Measurements from ENCODE around the gene CRYGC. TPM values are rescaled to one million over a fixed set of nuclear protein-coding genes. Genes with fewer than 3 reads are reported as not detected.

CRYGC gene
- total and polyA plus RNA-seq, 4 donors = not detected

GRCh38 chr2:208093128-208093527 lies 36.5 kb downstream of the CRYGC start:
- TF ChIP-seq CTCF (IDR thresholded peaks at IDR 0.05; ENCODE audit: control extremely low read depth, extremely low read depth) = no peak

GRCh38 chr2:208092093-208092832 lies 37.4 kb downstream of the CRYGC start:
- no peaks in the 10 kb centered on the region for H3K36me3 ChIP-seq (ENCODE audit: control insufficient read depth in 4 of 4, insufficient read depth in 4 of 4, low read length in 4 of 4)
- no peak for TF ChIP-seq CTCF (IDR thresholded peaks at IDR 0.05; ENCODE audit: control extremely low read depth, extremely low read depth)
- no peak overlapping the region for H3K27ac ChIP-seq (ENCODE audit: low read depth in 1 of 2, low read length in 1 of 2)
- H3K9ac ChIP-seq (ENCODE audit: insufficient read depth in 1 of 2, low read length in 2 of 2) = no peak overlapping the region
- peaks cover 0 to 4% (median 0%) of the 10 kb centered on the region in 5 donors for H3K4me1 ChIP-seq (ENCODE audit: control insufficient read depth in 5 of 5, insufficient read depth in 5 of 5, low read length in 5 of 5)
- ATAC-seq (ENCODE audit: insufficient read depth, low FRiP score) (no peak), DNase-seq (peak in 2 of 3 donors; percentile 44 to 46)
- H3K27me3 ChIP-seq (ENCODE audit: control insufficient read depth in 3 of 3, insufficient read depth in 3 of 3, low read length in 2 of 3) = no peaks in the 10 kb centered on the region
- H3K9me3 ChIP-seq (ENCODE audit: control insufficient read depth in 4 of 4, insufficient read depth in 3 of 4, low read length in 3 of 4) = peaks cover 0 to 2% (median 0%) of the 10 kb centered on the region in 4 donors
- WGBS, 2 donors = 98 to 100% methylated on average over 1 of the region's 1 CpG
- no peak overlapping the region for H3K4me3 ChIP-seq

More at GRCh38 chr2:208093128-208093527, 36.5 kb downstream of the CRYGC start:
- Histone ChIP-seq H3K4me3 (no peak overlapping the region), H3K4me1 (ENCODE audit: control insufficient read depth in 5 of 5, insufficient read depth in 5 of 5, low read length in 5 of 5) (peaks cover 0 to 4% (median 0%) of the 10 kb centered on the region in 5 donors), H3K9me3 (ENCODE audit: control insufficient read depth in 4 of 4, insufficient read depth in 3 of 4, low read length in 3 of 4) (peaks cover 0 to 2% (median 0%) of the 10 kb centered on the region in 4 donors), H3K36me3 (ENCODE audit: control insufficient read depth in 4 of 4, insufficient read depth in 4 of 4, low read length in 4 of 4) (no peaks in the 10 kb centered on the region), H3K27ac (ENCODE audit: low read depth in 1 of 2, low read length in 1 of 2) (no peak overlapping the region), H3K9ac (ENCODE audit: insufficient read depth in 1 of 2, low read length in 2 of 2) (no peak overlapping the region), H3K27me3 (ENCODE audit: control insufficient read depth in 3 of 3, insufficient read depth in 3 of 3, low read length in 2 of 3) (no peaks in the 10 kb centered on the region)
- DNase-seq (peak in 1 of 3 donors; percentile 13), ATAC-seq (ENCODE audit: insufficient read depth, low FRiP score) (no peak)

GRCh38 chr2:208090420-208090819 lies 39.2 kb downstream of the CRYGC start:
- Histone ChIP-seq H3K9me3 (ENCODE audit: control insufficient read depth in 4 of 4, insufficient read depth in 3 of 4, low read length in 3 of 4) (peaks cover 0 to 2% (median 0%) of the 10 kb centered on the region in 4 donors), H3K27me3 (ENCODE audit: control insufficient read depth in 3 of 3, insufficient read depth in 3 of 3, low read length in 2 of 3) (no peaks in the 10 kb centered on the region), H3K27ac (ENCODE audit: low read depth in 1 of 2, low read length in 1 of 2) (no peak overlapping the region), H3K36me3 (ENCODE audit: control insufficient read depth in 4 of 4, insufficient read depth in 4 of 4, low read length in 4 of 4) (no peaks in the 10 kb centered on the region), H3K4me3 (no peak overlapping the region), H3K4me1 (ENCODE audit: control insufficient read depth in 5 of 5, insufficient read depth in 5 of 5, low read length in 5 of 5) (no peaks in the 10 kb centered on the region), H3K9ac (ENCODE audit: insufficient read depth in 1 of 2, low read length in 2 of 2) (no peak overlapping the region)
- no peak for DNase-seq
- no peak for ATAC-seq (ENCODE audit: insufficient read depth, low FRiP score)
- no peak for TF ChIP-seq CTCF (IDR thresholded peaks at IDR 0.05; ENCODE audit: control extremely low read depth, extremely low read depth)

Measured in lung (tissue), 12 donors.